K562 (cell line): ENCODE measurements around the gene MPL. TPM values are rescaled to one million over a fixed set of nuclear protein-coding genes. Genes with fewer than 3 reads are reported as not detected.
A peak's percentile ranks its signal among the peaks of the same experiment; 100 is the strongest.

Experiments used
- BRD4 ChIP-seq: fragments of 200-600 bp; sonication (generic); IDR thresholded peaks from 2 replicates; pipeline ENCODE4 v1.6.1; 2017; ENCODE audit warnings: inconsistent platforms
- CBX1 ChIP-seq: sonication (generic); IDR thresholded peaks from 2 replicates; pipeline ENCODE4 v1.6.1; 2016; ENCODE audit warnings: antibody characterized with exemption, low read depth, mild to moderate bottlenecking
- CEBPB ChIP-seq: fragments of 450-650 bp; IDR thresholded peaks from 2 replicates; pipeline ENCODE4 v1.6.1; 2016; ENCODE audit warnings: missing genetic modification characterization, missing compliant biosample characterization
- JUNB ChIP-seq: fragments of 450-650 bp; formaldehyde crosslinking; conservative IDR thresholded peaks from 2 replicates; pipeline ENCODE4 v1.4.0; 2020; ENCODE audit warnings: mild to moderate bottlenecking
- KDM4B ChIP-seq, 2 experiments: fragments of 450-650 bp in 1 of 2; sonication (generic) in 1 of 2; IDR thresholded peaks; 2 replicates each; pipeline ENCODE4 v1.6.1; 2016 to 2017; ENCODE audit warnings: borderline replicate concordance in 2 of 2, antibody characterized with exemption in 1 of 2, low read depth in 1 of 2, mild to moderate bottlenecking in 1 of 2
- LEF1 ChIP-seq: fragments of 450-650 bp; IDR thresholded peaks from 2 replicates; pipeline ENCODE4 v1.6.1; 2016; ENCODE audit warnings: mild to moderate bottlenecking
- NR1H2 ChIP-seq: sonication (generic); formaldehyde crosslinking; IDR thresholded peaks from 2 replicates; pipeline ENCODE4 v1.4.0; 2020; ENCODE audit warnings: mild to moderate bottlenecking, missing genetic modification reagents
- PTBP1 ChIP-seq: fragments of 200-400 bp; formaldehyde crosslinking; IDR thresholded peaks from 2 replicates; pipeline ENCODE4 v1.6.1; 2017; ENCODE audit warnings: low read depth, low read length
- THRA ChIP-seq: fragments of 450-650 bp; IDR thresholded peaks from 2 replicates; pipeline ENCODE4 v1.6.1; 2017; ENCODE audit warnings: mild to moderate bottlenecking, moderate library complexity
- TRIM24 ChIP-seq, 2 experiments: fragments of 450-650 bp; IDR thresholded peaks; 2 replicates each; pipeline ENCODE4 v1.6.1; 2016
- ZBTB40 ChIP-seq, 2 experiments: fragments of 450-650 bp in 1 of 2; sonication (generic) in 1 of 2; formaldehyde crosslinking in 1 of 2; IDR thresholded peaks; 2 replicates each; pipeline versions ENCODE4 v1.7.1 to v1.9.0; 2016 to 2022; ENCODE audit warnings: inconsistent platforms in 1 of 2, mild to moderate bottlenecking in 1 of 2, missing genetic modification reagents in 1 of 2
- ZEB2 ChIP-seq: fragments of 450-650 bp; IDR thresholded peaks from 2 replicates; pipeline ENCODE4 v1.6.1; 2016
- ZHX1 ChIP-seq: fragments of 150-350 bp; conservative IDR thresholded peaks from 2 replicates; pipeline ENCODE4 v1.6.1; 2014; ENCODE audit warnings: low read length
- ZKSCAN8 ChIP-seq: fragments of 200-800 bp; sonication (Bioruptor generic); IDR thresholded peaks from 2 replicates; pipeline ENCODE4 v1.6.1; 2016; ENCODE audit warnings: missing genetic modification characterization, missing compliant biosample characterization
- ZNF589 ChIP-seq: fragments of 200-800 bp; sonication (Bioruptor generic); IDR thresholded peaks from 2 replicates; pipeline ENCODE4 v1.6.1; 2016; ENCODE audit warnings: low read depth, missing genetic modification characterization, missing compliant biosample characterization
- polyA plus RNA-seq, 8 experiments: library from polyadenylated mRNA; depleted of rRNA in 4 of 8; stranded (reverse) in 5 of 8; unstranded in 3 of 8; fragments of >200 nt; fragmentation: Nextera tagmentation in 2 of 8; fragmentation: Illumina TruSeq in 1 of 8; extraction: Ambion mirVana in 2 of 8; extraction: Trizol in 1 of 8; gene quantifications; 2 replicates each; pipeline versions ENCODE4 v1.2.1 to v1.2.3, GENCODE V29; 2011 to 2014; ENCODE audit warnings: inconsistent platforms in 1 of 8, missing spikeins in 1 of 8
- total RNA-seq, 7 experiments: library from RNA; depleted of rRNA in 6 of 7; stranded (reverse); fragments of >200 nt in 6 of 7; fragmentation: Illumina TruSeq in 2 of 7; extraction: Trizol in 2 of 7; gene quantifications; 2 replicates each; pipeline versions ENCODE4 v1.2.1 to v1.2.3, GENCODE V29; 2011 to 2021; ENCODE audit warnings: low replicate concordance in 1 of 7

MPL gene
- total and polyA plus RNA-seq, 9 of the 15 experiments (the other 6 are each of a cell fraction or from before 2014, with no cell fraction given), result not detected

- TF ChIP-seq BRD4 (no peak), ZBTB40 (IDR thresholded peaks at IDR 0.05) (0 out of 2 replicates have a peak, but pooled peaks have one; percentile 36), ZBTB40 (CRISPR knock-in tag; IDR thresholded peaks at IDR 0.05) (no peak), PTBP1 (no peak), CBX1 (0 out of 2 replicates have a peak, but pooled peaks have one; percentile 12), ZEB2 (no peak), CEBPB (no peak), KDM4B (IDR thresholded peaks at IDR 0.05; ENCODE audit: borderline replicate concordance in 2 of 2, low read depth in 1 of 2) (no peak), ZKSCAN8 (CRISPR knock-in tag) (no peak), ZNF589 (CRISPR knock-in tag) (no peak), TRIM24 (IDR thresholded peaks at IDR 0.05) (peak; percentile 19 to 61; a peak in 1 of 4 replicates), JUNB (CRISPR knock-in tag) (no peak), LEF1 (no peak), THRA (no peak), ZHX1 (no peak), NR1H2 (CRISPR knock-in tag) (no peak)
Measured at GRCh38 chr1:43367026-43367903, 29.6 kb downstream of the MPL start (continued).
